ENCODE data around the gene LYPLA2. TPM values are rescaled to one million over a fixed set of nuclear protein-coding genes. Genes with fewer than 3 reads are reported as not detected.
A peak's percentile ranks its signal among the peaks of the same experiment; 100 is the strongest.

The LYPLA2 gene
- total and polyA plus RNA-seq, 2 of the 8 experiments (the other 6 are each of a cell fraction or from before 2014, with no cell fraction given) = 138 to 211 TPM

GRCh38 chr1:23777979-23778814 lies 12.7 kb upstream of the LYPLA2 start, which contains the start of gene PITHD1:
TSS of gene PITHD1 (plus strand) at chr1:23778418. CDS start at chr1:23778516, 98 bp downstream.
- 2% methylated on average over 74 of the region's 91 CpGs; no CpG with 5 or more reads in 1 of the 2 experiments for WGBS, 2 experiments (ENCODE audit: extremely low coverage in 1 of 2, insufficient coverage in 1 of 2, insufficient read length in 1 of 2, insufficient replicate concordance in 2 of 2, low coverage in 1 of 2, low lambda C conversion rate in 2 of 2, missing lambda C conversion rate in 1 of 2)
- H3K4me1 ChIP-seq (replicated peaks in 1 of 4; ENCODE audit: control insufficient read depth in 3 of 4, insufficient read depth in 4 of 4, low read length in 3 of 4) = peaks cover 0 to 5% (median 3%) of the 10 kb centered on the region in 4 experiments; a peak in 3 of 7 replicates
- FAIRE-seq (no peak), DNase-seq (ENCODE audit: low read depth in 1 of 2, low spot score in 2 of 2) (peak in 1 of 2 experiments; percentile 77)
- no peak within 1 kb of the TSS for H2BK15ac ChIP-seq (ENCODE audit: low read length)
- H3K14ac ChIP-seq (ENCODE audit: insufficient read length) = no peak within 1 kb of the TSS
- H3K9me3 ChIP-seq (ENCODE audit: insufficient read depth in 2 of 2, low read depth in 1 of 2, low read length in 1 of 2) = no peaks in the 10 kb centered on the region
- H2BK20ac ChIP-seq (ENCODE audit: low read length) = no peak within 1 kb of the TSS
- no peak within 1 kb of the TSS for H2BK120ac ChIP-seq (replicated peaks; ENCODE audit: low read depth, low read length)
- peaks cover 12 to 34% of the 10 kb centered on the region in 2 experiments for H3K79me2 ChIP-seq (ENCODE audit: control insufficient read depth in 1 of 2, insufficient read depth in 2 of 2, low read length in 2 of 2)
- ChIA-PET CTCF (ENCODE audit: partially characterized antibody) (interaction anchor here (0.6 to 3.5 kb wide), 6 partner anchors 7 to 106 kb away, joined by 3 to 16 read pairs (median 4); partner anchors contain the start of gene LYPLA2), POLR2A (ENCODE audit: partially characterized antibody) (interaction anchor here (0.5 to 12.5 kb wide), 12 partner anchors 17 to 452 kb away, joined by 3 to 192 read pairs (median 3); partner anchors contain the start of genes GALE, HMGCL, LYPLA2 and RPL11)
- H2AK5ac ChIP-seq (ENCODE audit: low read depth, low read length) = no peak within 1 kb of the TSS
- H3K4ac ChIP-seq (replicated peaks; ENCODE audit: insufficient read length, low read depth, low read length) = no peak within 1 kb of the TSS
- peak within 1 kb of the TSS; percentile 88 to 99 for H3K4me2 ChIP-seq (ENCODE audit: insufficient read depth in 1 of 2, low read depth in 2 of 2, low read length in 2 of 2)
- no peak within 1 kb of the TSS for H3K23ac ChIP-seq (ENCODE audit: insufficient read length)
- peak within 1 kb of the TSS; percentile 84 for H3K56ac ChIP-seq (replicated peaks; ENCODE audit: insufficient read length, low read depth, low read length)
- peaks cover 6% of the 10 kb centered on the region; the same call in 1 of the 2 replicates for H3K23me2 ChIP-seq (ENCODE audit: low read depth, low read length)
- H3K36me3 ChIP-seq (ENCODE audit: control insufficient read depth in 2 of 4, insufficient read depth in 4 of 4, low read length in 3 of 4) = peaks cover 0 to 12% (median 4%) of the 10 kb centered on the region in 4 experiments; a peak in 3 of 8 replicates
- H3K27ac ChIP-seq (ENCODE audit: low read depth, low read length) = peak within 1 kb of the TSS; percentile 75
- no peak within 1 kb of the TSS for H2BK12ac ChIP-seq (ENCODE audit: low read depth, low read length)
- peak within 1 kb of the TSS; percentile 100 for H2AFZ ChIP-seq (ENCODE audit: low read length)
- peak within 1 kb of the TSS; percentile 87 for H3K18ac ChIP-seq (ENCODE audit: extremely low read depth, low read length)
- H4K5ac ChIP-seq (ENCODE audit: insufficient read length, low read depth, low read length) = peak within 1 kb of the TSS; percentile 47
- H3K9ac ChIP-seq (replicated peaks in 1 of 4; ENCODE audit: extremely low read depth in 1 of 4, low read depth in 3 of 4, low read length in 3 of 4) = peak within 1 kb of the TSS; percentile 68 to 98 (median 94)
- peak within 1 kb of the TSS; percentile 15 for H2BK5ac ChIP-seq (ENCODE audit: low read depth, low read length)
- H4K8ac ChIP-seq (ENCODE audit: extremely low read depth, insufficient read depth, low read length) = peak within 1 kb of the TSS; percentile 87
- H4K20me1 ChIP-seq (replicated peaks in 1 of 2; ENCODE audit: control insufficient read depth in 1 of 2, insufficient read depth in 2 of 2, low read length in 2 of 2) = peaks cover 0 to 3% of the 10 kb centered on the region in 2 experiments
- H4K91ac ChIP-seq (replicated peaks; ENCODE audit: insufficient read length, low read length) = peak within 1 kb of the TSS; percentile 5
- H3K4me3 ChIP-seq (ENCODE audit: extremely low read depth in 1 of 4, insufficient read depth in 2 of 4, low read depth in 3 of 4, low read length in 4 of 4) = peak within 1 kb of the TSS; percentile 83 to 99 (median 91)
- H3K27me3 ChIP-seq (replicated peaks in 1 of 4; ENCODE audit: control insufficient read depth in 3 of 4, extremely low read depth in 1 of 4, insufficient read depth in 3 of 4, low read length in 3 of 4) = no peaks in the 10 kb centered on the region
- 0 out of 2 replicates have a peak, but pooled peaks cover 4% of the 10 kb centered on the region for H3K79me1 ChIP-seq (ENCODE audit: low read depth, low read length)
- TF ChIP-seq TBP (IDR thresholded peaks at IDR 0.05; ENCODE audit: low read depth, low read length) (peak; percentile 78; the same call in 1 of the 2 replicates), CBX5 (IDR thresholded peaks at IDR 0.05; ENCODE audit: low read depth, low read length) (no peak), TAF7 (optimal IDR thresholded peaks at IDR 0.05; ENCODE audit: borderline replicate concordance, low read depth, low read length) (peak; percentile 68), EP300 (IDR thresholded peaks at IDR 0.05; ENCODE audit: borderline replicate concordance in 1 of 2, low read depth in 2 of 2, low read length in 2 of 2) (no peak), RNF2 (IDR thresholded peaks at IDR 0.05; ENCODE audit: borderline replicate concordance, low read depth, low read length, missing control alignments, poor library complexity, severe bottlenecking) (no peak), POLR2A (IDR thresholded peaks at IDR 0.05; ENCODE audit: control extremely low read depth in 1 of 2, low read depth in 2 of 2, low read length in 2 of 2) (peak in 1 of 2 experiments; percentile 79; a peak in 2 of 3 replicates), SP2 (IDR thresholded peaks at IDR 0.05; ENCODE audit: low read length) (no peak), TAF1 (IDR thresholded peaks at IDR 0.05; ENCODE audit: low read depth, low read length) (peak; percentile 86), SAP30 (IDR thresholded peaks at IDR 0.05; ENCODE audit: insufficient read depth, insufficient replicate concordance, low read length) (peak; percentile 61)

All from H1 (cell line).